CD4-positive, alpha-beta T cell treated with Interleukin-6 for 4 hours (primary cell): Measurements from ENCODE around the gene ULBP3.
A peak's percentile ranks its signal among the peaks of the same experiment; 100 is the strongest.

Experiments used
- DNase-seq: peaks from one replicate; pipeline ENCODE4 v3.0.0-alpha.2; 2020; ENCODE audit warnings: mixed read lengths

ULBP3 gene

GRCh38 chr6:150068720-150069648 is at the start of gene ULBP3:
Gene ULBP3 (minus strand): TSS chr6:150069121. CDS start chr6:150069066, 55 bp downstream.
- peak; percentile 83 for DNase-seq

DNA sequence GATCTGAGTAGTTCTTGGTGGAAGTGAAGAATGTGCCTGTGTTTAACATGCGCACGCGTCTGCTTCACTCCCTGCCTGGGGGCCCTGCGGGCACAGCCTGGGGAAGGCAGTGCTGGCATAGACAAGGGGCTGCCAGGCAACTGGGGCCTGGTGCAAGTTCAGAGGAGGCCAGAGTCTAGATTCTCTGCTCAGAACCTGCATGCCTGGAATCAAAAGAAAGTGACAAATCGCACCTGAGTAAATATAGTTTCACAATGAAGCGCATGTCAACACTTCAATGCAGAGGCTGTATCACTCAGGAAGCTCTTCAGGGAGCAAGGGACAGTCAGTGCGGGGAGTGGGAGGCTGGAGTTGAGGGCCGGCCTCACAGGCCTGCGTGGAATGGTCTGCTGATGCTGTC is 49.7 kb upstream of the ULBP3 start:
- DNase-seq: no peak

DNA sequence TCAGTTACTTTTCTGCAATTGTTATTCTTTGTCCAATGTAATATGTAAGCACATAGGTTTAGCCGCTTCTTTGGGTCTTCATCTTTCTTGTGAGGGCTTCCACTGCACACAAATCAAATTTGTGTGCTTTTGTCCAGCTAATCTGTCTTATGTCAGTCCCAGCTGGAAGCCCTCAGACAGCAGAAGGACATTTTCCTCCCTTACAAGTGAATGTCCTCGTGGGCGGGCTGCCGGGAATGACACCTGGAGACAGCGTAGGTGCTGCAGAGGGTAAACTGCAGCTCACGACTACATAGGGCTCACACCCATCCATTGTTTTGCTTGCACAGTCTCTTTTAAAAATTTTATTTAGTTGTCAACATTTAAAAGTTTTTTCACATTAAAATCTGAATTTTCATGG is 49.3 kb upstream of the ULBP3 start:
- no peak for DNase-seq

- DNase-seq: no peak
Measured at GRCh38 chr6:150116200-150116800, 47.4 kb upstream of the ULBP3 start.

GRCh38 chr6:150115769-150116168 is 46.8 kb upstream of the ULBP3 start:
- DNase-seq: no peak

GRCh38 chr6:150112233-150112632 is 43.3 kb upstream of the ULBP3 start:
- no peak for DNase-seq

- no peak for DNase-seq
Measured at GRCh38 chr6:150102750-150103270, 33.9 kb upstream of the ULBP3 start.

DNA sequence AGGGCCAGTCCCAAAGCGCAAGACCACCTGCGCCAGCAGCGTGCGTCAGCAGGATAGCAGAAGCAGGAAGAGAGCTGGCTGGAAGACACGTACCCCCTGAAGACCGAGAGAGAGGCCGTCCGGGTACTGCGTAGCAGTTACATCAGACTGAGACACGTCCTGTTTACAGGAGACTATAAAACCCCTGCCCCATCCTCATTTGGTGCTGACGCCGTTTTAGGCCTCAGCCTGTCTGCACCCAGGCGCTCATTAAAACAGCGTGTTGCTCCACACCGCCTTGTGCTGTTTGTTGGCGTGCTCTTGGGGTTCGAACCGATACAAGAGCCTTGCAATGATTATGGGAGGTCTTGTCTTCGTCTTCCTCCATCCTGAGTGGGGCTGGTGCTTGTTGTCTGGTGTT is 31.8 kb upstream of the ULBP3 start:
- no peak for DNase-seq

GRCh38 chr6:150099953-150100352 is 31.0 kb upstream of the ULBP3 start:
- no peak for DNase-seq

- no peak for DNase-seq
Measured at GRCh38 chr6:150099546-150099945, 30.6 kb upstream of the ULBP3 start.

DNA sequence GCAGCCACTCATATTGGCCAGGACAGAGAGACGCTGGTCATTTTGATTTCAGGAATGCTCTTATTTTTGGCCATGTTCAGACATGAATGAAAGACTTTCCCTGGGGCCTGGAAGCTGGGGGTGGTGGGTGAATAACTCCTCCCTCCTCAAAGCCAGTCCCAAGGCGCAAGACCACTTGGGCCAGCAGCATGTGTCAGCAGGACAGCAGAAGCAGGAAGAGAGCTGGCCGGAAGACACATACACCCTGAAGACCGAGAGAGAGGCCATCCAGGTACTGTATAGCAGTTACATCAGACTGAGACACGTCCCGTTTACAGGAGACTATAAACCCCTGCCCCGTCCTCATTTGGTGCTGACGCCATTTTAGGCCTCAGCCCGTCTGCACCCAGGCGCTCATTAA is 29.2 kb upstream of the ULBP3 start:
- no peak for DNase-seq

DNA sequence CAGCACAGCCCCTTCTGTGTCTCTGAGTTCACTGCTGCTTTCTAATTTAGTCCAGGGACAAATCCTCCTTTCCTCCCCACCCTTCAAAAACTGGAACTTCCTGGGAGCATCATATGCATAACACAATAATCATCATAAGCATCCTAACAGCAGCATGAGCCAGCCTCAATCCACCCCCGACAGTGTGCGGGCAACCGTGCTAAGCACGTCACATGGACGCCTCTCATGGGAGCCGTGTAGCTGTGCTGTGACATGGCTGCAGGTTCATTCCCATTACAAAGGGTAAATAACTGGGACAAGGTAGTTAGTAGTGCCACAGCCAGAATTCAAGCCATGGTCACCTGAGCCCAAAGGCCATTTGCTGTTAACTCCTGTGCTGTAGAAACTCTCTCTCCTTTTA is 24.5 kb upstream of the ULBP3 start:
- no peak for DNase-seq

GRCh38 chr6:150091476-150091875 is 22.6 kb upstream of the ULBP3 start:
- no peak for DNase-seq

GRCh38 chr6:150090328-150090727 is 21.4 kb upstream of the ULBP3 start:
- DNase-seq: no peak

GRCh38 chr6:150088481-150089154 is 19.7 kb upstream of the ULBP3 start:
- no peak for DNase-seq

GRCh38 chr6:150087336-150087735 is 18.4 kb upstream of the ULBP3 start:
- no peak for DNase-seq

- DNase-seq: no peak
Measured at GRCh38 chr6:150086026-150086425, 17.1 kb upstream of the ULBP3 start.

DNA sequence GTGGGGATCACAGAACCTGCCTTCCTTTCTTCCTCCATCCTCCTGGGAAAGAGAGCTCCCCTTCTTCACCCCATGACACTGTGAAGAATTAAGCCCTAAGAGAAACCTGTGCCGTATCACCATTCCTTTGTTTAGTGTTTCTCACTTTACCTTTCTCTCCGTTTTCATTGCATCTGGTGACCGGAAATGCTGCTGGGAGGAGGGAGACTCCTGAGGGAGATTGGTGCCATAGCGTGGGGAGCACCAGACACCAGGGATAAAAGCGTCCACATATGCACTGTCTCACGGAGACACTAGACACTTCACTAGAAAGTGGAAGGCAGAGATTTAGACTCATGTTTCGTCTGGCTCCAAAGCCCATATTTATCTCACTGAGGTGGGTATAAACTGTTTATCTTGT is 15.5 kb upstream of the ULBP3 start:
- DNase-seq: no peak

GRCh38 chr6:150083839-150084238 is 14.9 kb upstream of the ULBP3 start:
- no peak for DNase-seq

DNA sequence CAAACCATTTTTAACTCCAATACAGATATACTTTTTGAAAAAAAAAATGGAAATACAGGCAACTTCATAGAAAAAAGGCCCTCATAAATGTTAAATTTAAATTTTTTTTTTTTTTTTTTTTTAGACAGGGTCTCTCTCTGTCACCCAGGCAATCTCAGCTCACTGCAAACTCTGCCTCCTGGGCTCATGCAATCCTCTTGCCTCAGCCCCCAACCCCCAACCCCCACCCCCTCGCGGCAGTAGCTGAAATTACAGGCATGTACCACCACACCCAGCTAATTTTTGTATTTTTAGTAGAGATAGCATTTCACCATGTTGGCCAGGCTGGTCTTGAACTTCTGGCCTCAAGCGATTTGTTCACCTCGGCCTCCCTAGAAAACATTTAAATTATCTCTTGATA is 12.8 kb upstream of the ULBP3 start:
- DNase-seq: no peak

DNA sequence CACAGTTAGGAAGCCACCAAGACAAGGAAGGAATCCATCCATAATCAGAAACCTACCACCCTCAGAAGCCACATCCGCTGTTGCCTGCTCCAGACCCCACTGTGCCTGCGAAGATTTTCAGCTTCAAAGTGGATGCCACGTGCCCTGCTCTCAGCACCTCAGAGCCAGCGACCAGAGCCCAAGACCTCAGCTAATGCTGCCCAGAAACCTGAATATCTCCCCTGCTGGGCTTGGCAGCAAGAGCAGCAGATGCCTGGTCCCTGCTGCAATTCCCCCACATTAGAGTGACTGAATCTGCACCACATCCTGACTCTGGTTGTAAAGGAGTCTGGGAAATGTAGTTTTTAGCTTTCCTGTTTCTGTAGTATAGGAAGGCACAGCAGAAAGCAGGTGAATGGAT is 10.7 kb upstream of the ULBP3 start:
- DNase-seq: peak; percentile 18

- no peak for DNase-seq
Measured at GRCh38 chr6:150078788-150079187, 9.9 kb upstream of the ULBP3 start.

DNA sequence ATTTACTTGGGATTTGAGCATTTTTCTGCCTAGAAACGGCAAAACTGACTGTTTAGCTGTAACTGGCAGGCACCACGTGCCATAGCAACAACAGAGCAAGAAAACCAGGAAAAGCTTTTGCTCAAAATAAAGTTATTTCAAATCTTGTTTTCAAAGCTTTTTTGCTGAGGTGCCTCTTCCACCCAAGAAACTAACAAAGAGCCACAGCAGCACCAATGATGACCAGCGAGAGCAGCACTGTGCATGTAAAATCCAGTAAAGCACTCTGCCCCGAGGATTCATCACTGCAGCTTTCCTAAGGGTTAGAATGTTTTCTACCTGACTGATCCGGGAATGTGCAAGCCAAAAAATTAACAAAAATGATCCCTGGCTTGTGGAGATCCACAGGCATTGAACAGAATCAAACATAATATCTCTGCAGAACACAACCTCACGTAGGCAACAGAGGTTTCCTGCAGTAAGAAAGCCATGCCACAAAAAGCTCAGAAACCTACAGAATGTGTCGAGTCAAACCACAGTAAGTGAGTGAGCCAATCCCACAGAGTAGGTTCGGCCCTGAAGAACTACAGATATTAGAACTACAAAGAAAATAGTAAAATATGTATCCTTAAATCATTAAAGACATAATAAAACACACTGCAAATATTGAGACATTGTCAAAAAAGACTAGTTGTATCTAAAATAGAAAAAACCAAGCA is 7.4 kb upstream of the ULBP3 start:
- no peak for DNase-seq
